HepG2 (cell line): ENCODE results near the gene SLC29A2. TPM values are rescaled to one million over a fixed set of nuclear protein-coding genes. Genes with fewer than 3 reads are reported as not detected.

Experiments
- DZIP1 ChIP-seq: sonication (generic); formaldehyde crosslinking; IDR thresholded peaks from 2 replicates; pipeline ENCODE4 v1.5.0; 2020; ENCODE audit warnings: mild to moderate bottlenecking, missing genetic modification reagents
- KDM2A ChIP-seq: sonication (generic); formaldehyde crosslinking; IDR thresholded peaks from 2 replicates; pipeline ENCODE4 v1.4.0; 2020; ENCODE audit warnings: low read depth, missing genetic modification reagents, borderline replicate concordance
- KLF6 ChIP-seq: IDR thresholded peaks from 2 replicates; pipeline ENCODE4 v1.8.0; 2016; ENCODE audit warnings: missing biosample characterization, missing genetic modification reagents
- MIER2 ChIP-seq: IDR thresholded peaks from 2 replicates; pipeline ENCODE4 v1.6.1; 2016; ENCODE audit warnings: missing biosample characterization, missing genetic modification reagents
- POLR2AphosphoS5 ChIP-seq: IDR thresholded peaks from 2 replicates; pipeline ENCODE4 v1.6.1; 2012; ENCODE audit warnings: low read depth, low read length
- PPARG ChIP-seq: conservative IDR thresholded peaks from 2 replicates; pipeline ENCODE4 v1.6.1; 2016; ENCODE audit warnings: missing biosample characterization, missing genetic modification reagents
- SRSF4 ChIP-seq: fragments of 200-400 bp; formaldehyde crosslinking; IDR thresholded peaks from one replicate; pipeline ENCODE4 v1.6.1; 2018; ENCODE audit warnings: mild to moderate bottlenecking, low read depth, low read length, moderate library complexity; ENCODE audit not compliant: poor library complexity, severe bottlenecking
- TEF ChIP-seq: sonication (generic); formaldehyde crosslinking; IDR thresholded peaks from 2 replicates; pipeline ENCODE4 v1.5.0; 2020; ENCODE audit warnings: missing genetic modification reagents
- ZBTB39 ChIP-seq: sonication (generic); formaldehyde crosslinking; IDR thresholded peaks from 2 replicates; pipeline ENCODE4 v1.5.0; 2020; ENCODE audit warnings: missing genetic modification reagents
- ZNF205 ChIP-seq: IDR thresholded peaks from 2 replicates; pipeline ENCODE4 v1.6.1; 2018; ENCODE audit warnings: missing biosample characterization, missing genetic modification reagents
- ZNF766 ChIP-seq: sonication (generic); formaldehyde crosslinking; IDR thresholded peaks from 2 replicates; pipeline ENCODE4 v1.5.0; 2020; ENCODE audit warnings: missing genetic modification reagents, borderline replicate concordance
- ZNF772 ChIP-seq: sonication (generic); formaldehyde crosslinking; IDR thresholded peaks from 2 replicates; pipeline ENCODE4 v1.5.0; 2020; ENCODE audit warnings: mild to moderate bottlenecking, missing genetic modification reagents
- ZNF790 ChIP-seq: sonication (generic); formaldehyde crosslinking; IDR thresholded peaks from 2 replicates; pipeline ENCODE4 v1.8.0; 2022; ENCODE audit warnings: missing genetic modification reagents, mild to moderate bottlenecking, borderline replicate concordance
- polyA plus RNA-seq, 8 experiments: library from polyadenylated mRNA; depleted of rRNA in 3 of 8; stranded (reverse) in 7 of 8; unstranded in 1 of 8; fragments of >200 nt; fragmentation: Illumina TruSeq in 4 of 8; extraction: Trizol in 4 of 8; gene quantifications; 2 replicates each; pipeline versions ENCODE4 v1.2.1 to v1.2.3, GENCODE V29; 2011 to 2016; ENCODE audit warnings: low read depth in 4 of 8, missing spikeins in 1 of 8, mixed read lengths in 1 of 8; ENCODE audit not compliant: insufficient read depth in 1 of 8
- total RNA-seq, 5 experiments: library from RNA; depleted of rRNA; stranded (reverse); fragments of >200 nt; fragmentation: Illumina TruSeq; extraction: Trizol; gene quantifications; 2 replicates each; pipeline ENCODE4 v1.2.3, GENCODE V29; 2016; ENCODE audit warnings: low read depth in 1 of 5

The SLC29A2 gene
- total and polyA plus RNA-seq, 2 of the 13 experiments (the other 11 are each of a cell fraction or from before 2014, with no cell fraction given) = 0.63 to 0.66 TPM

GRCh38 chr11:66410191-66410590 is 38.6 kb upstream of the SLC29A2 start (continued):
- TF ChIP-seq POLR2AphosphoS5 (no peak), TEF (no peak), SRSF4 (no peak), ZBTB39 (CRISPR knock-in tag) (no peak), KDM2A (CRISPR knock-in tag) (no peak), ZNF772 (CRISPR knock-in tag) (no peak), KLF6 (CRISPR knock-in tag) (no peak), DZIP1 (CRISPR knock-in tag) (no peak), MIER2 (CRISPR knock-in tag) (no peak), ZNF205 (CRISPR knock-in tag) (no peak), PPARG (CRISPR knock-in tag) (no peak), ZNF766 (CRISPR knock-in tag) (no peak), ZNF790 (no peak)
